ENCODE data around the gene CHL1.

CHL1 gene
- 0.10 to 0.13 reads per million in 2 donors for total RNA-seq

DNA sequence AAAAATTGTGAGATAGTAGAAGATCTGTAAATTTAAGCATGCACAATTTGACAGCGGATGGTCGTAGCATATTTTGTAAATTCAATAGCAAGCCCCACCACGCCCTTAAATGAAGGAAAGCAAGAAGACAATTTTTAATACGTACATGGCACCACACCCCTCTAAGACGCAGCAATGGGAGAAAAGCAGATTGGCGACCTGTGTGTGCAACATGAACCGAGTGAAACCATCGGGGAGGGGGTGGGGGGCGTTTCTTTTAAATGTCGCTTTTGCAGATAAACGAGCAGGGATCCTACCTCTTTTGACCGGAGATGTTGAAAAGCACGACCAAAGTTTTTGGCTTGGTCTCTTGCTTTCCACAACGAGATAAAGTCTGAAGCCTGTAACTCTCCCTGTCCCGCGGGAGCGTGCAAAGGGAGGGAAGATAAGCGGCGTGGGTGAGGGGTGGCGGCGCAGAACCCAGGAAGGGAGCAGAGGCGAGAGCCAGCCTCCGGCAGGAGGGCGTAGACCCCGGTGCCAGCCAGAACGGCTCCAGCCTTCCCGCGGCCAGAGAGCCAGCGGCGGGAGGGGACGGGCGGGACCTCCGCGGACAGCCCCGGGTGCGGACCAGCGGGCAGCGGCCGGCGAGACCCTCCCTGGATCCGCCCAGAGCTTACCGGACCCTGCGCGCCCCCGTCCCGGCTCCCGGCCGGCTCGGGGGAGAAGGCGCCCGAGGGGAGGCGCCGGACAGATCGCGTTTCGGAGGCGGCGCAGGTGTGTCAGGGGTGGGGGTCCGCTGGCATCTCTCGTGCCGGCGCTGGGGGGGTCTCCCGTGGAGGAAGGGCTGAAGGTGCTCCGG, at the start of gene CHL1:
CHL1 (plus strand) TSS at position 453 of the 838 bp plus-strand sequence. CDS start 123,014 bp downstream, outside the sequence.
- no peak for DNase-seq

- DNase-seq = no peak
Measured at GRCh38 chr3:151614-152189, 44.9 kb upstream of the CHL1 start.

DNA sequence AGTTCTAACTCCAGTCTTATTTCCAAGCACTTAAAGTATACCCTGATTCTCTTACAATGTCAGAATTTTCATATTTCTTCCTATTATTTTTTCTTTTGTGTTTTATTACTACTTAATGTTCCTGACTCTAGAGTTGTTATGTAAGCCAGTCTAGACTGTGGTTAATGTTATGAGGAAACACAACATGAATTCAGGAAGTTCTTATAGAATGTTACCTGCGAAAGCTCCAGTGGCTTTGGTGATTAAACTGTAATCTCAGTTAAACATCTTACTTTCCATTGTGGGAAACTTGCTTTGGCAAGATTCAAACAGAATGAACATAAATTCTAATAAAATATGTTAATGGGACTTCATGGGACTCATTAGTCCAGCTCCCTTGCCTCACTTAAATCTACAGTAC, 36.6 kb upstream of the CHL1 start:
- DNase-seq = no peak

DNA sequence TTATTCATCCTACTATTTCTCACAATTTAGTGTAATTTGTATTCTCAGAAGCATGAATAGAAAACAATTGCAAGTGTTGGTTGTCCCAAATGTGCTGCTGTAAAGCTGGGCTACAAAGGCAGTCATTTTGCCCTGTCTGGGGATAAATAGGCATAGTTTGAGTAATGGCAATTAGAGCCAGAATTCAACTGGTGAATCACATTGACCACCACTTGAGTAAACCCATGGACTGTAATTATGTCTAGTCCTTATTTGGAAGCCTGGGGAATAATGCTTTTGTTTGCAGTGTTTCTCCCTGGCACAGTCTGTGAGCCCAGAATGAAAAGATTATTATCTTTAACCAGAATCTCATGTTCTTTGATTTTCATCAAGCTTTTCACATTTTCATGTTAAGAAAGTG, 30.5 kb upstream of the CHL1 start:
- DNase-seq = no peak

- no peak for DNase-seq
Measured at GRCh38 chr3:166799-167198, 29.8 kb upstream of the CHL1 start.

DNA sequence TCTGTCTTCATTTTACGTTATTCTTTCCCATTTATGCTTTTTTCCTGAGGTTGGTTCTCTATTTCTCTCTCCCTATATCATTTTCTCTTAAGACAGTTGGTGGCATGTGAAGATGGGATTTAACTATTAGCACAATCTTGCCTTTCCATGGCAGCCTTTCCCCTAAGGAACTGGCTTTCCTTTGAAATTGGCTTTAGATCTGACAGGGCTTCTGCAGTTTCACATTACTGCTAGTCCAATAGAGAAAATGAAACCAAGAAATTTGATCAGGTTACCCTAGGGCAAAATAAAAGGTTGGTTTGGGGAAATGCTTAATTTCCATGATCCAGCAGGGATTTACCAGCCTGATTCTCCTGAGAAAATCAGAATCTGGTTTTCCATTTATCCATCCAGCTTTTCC, 22.7 kb upstream of the CHL1 start:
- DNase-seq = no peak

GRCh38 chr3:184976-185375, 11.6 kb upstream of the CHL1 start:
- DNase-seq = no peak

DNA sequence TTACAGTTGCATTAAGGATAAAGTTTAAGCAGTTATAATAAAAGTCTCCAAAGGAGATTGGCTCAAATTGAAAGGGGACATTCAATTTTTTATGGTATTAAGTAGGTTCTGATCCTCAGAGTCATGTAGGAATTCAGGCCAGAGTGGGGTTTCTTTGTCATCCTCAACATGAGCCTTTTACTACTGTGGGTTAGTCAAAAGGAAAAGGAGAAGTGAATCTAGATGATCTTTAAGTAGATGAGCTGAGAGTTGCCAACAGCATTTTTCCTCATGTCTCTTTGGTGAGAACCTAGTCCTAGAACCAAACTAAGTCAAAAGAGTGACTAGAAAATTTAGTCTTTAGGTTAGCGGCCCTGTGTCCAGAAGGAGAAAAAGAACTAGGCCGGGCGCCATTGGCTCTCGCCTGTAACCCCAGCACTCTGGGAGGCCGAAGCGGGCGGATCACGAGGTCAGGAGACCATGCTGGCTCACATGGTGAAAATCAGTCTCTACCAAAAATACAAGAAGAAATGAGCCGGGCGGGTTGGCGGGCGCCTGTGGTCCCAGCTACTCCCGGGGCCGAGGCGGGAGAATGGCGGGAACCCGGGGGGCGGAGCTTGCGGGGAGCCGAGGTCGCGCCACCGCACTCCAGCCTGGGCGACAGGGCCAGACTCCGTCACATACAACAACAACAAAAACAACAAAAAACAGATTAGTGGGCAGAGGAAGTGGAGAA, 4.2 kb upstream of the CHL1 start:
- no peak for DNase-seq

DNA sequence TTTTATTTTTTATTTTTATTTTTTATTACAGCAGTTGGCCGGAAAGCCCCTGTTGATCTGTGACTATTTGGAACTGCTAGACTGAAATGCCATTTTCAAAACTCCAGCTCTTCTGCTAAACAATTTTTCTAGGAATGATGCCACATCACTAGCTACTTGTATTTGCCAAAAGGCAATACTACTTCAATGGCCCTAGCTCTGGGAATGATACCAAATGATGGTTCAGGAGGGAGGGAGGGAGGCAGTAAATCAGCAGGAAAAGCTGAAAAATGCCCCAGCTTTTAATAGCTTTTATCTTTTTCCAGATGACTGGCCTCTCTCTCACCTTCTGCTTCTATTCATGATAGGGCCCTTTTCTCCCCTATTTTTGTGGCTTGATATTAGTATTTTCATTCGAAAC, 2.6 kb upstream of the CHL1 start:
- DNase-seq = no peak

- no peak for DNase-seq
Measured at GRCh38 chr3:194421-194820, 2.1 kb upstream of the CHL1 start.

DNA sequence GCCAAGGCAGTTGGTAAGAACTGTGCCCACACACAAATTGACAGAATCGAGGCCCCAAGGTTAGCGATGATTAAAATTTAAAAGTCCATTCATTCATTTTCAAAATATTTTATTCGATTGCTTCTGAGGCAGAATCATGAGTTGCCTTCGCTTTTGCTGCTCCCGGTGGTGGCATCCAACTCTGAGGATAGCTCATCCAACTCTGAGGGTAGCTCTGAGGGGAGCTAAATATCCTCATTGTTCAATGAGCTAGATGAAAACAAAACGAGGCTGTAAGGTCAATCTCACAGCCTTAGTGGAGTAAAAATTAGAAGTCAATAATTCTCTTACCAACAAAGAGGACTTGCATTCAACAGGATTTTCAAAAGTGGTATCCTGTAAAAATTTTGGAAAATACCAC, 897 bp upstream of the CHL1 start:
- no peak for DNase-seq

DNA sequence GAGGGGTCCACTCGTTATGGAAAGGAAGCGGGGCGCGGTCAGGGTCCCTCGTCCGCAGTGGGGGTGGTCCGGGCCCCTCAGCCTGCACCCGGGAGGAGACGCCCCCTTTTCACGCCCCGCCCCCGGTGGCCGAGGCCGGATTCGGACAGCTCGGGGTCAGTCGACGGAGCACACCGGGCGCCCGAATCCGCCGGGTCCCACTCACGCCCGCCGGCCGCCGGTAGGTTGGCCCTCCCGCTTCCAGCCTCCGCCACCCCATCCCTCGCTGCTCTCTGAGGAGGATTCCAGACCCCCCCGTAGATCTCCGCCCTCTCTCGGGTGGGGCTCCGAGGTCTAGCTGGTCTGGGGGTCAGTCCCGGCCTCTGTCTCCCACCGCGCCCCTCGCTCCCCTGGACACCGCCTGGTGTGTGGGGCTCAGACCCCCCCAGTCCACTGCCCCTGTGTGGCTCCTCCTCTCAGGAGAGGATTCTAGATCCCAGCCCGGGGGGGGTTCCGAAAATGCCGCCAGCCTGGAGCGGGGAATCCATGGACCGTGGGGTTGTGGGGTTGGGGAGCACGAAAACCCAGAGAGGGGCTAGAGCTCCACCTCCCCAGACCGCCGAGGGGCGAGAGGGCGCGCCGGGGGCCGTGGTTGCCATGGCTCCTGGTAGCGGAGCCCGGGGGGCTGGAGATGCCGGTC, 725 bp downstream of the CHL1 start:
- no peak for DNase-seq

GRCh38 chr3:197828-198491, 1.4 kb downstream of the CHL1 start:
- DNase-seq = no peak

DNA sequence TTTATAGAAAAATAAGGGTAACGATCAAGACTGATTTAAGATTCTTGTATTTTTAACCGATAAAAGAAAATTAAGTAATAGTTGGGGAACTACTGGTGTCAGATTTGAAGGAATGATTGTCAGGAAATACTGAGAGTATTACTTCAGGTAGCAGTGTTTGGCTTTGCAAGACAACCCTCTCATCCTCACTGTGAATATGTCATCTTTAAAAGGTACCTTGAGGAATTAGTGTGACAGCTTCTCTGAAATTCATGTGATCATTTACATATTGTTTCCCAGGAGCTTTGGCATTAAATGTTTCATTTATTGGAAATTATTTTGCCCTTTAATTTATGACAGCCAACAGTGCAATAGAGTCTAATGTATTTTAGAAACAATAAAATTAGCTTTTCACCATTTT, 3.3 kb downstream of the CHL1 start:
- no peak for DNase-seq

DNA sequence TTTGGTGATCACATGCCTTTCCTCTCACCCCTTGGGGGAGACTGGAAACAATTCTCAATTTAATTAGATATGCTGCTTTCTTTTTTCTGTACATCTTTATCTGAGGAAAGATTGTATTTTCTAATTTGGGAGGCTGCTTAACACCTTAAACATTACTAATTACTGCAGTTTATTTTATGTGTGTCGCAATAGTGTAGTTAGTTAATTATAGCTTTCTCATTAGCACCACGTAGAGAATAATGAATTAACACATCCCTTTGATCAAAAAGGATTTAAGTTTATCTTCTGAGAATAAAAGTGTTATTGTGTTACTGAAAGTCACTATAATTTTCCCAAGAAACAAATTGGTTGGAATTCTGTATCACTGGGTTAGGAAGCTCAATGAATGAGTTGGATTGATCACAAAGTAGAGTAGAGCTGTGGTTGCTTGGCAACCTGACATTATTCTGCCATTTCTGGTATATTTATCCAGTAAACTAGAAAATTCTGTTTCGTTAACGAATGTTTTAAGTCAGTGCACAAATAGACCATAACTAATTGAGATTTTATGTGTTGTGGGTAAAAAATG, 4.3 kb downstream of the CHL1 start:
- DNase-seq = no peak

GRCh38 chr3:204102-204501, 7.5 kb downstream of the CHL1 start:
- no peak for DNase-seq

DNA sequence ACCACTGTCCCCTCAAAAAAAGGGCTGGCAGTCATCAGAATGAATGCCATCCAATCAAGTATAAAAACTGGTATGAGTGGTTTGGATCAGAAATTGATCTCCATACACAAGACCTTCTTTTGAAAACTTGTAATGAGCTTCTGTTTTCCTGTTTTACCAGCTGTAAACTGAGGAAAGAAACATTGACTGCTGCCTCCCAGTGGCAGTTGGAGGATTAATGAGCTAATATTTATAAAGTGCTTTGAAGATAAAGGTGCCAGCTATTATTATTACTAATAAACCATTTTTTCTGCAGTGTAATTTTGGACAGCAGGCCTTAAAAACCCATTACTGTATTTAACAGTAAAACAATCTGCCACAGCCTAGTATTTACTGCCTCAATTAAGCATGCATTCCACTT, 11.4 kb downstream of the CHL1 start:
- no peak for DNase-seq

- no peak for DNase-seq
Measured at GRCh38 chr3:210669-211068, 14.1 kb downstream of the CHL1 start.

DNA sequence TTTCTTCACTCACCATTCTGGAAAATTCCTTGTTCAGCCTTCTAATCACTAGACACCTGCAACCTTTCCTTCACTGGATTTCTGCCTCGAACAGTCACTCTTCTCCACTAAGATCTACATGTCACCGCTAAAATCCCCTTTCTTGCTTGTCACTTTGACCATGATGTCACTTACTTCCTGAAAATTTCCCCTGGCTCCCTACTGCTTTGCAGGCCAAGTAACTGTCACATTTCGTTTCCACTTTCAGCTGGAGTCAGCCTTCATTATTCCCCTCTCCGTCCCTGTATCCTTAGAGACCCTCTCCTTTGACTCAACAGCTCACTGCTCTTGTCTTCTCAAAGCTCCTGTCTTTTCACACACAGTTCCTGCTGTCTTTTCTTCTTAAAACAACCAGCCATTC, 15.9 kb downstream of the CHL1 start:
- DNase-seq = no peak

- DNase-seq = no peak
Measured at GRCh38 chr3:217099-217813, 20.7 kb downstream of the CHL1 start.

GRCh38 chr3:217948-218347, 21.4 kb downstream of the CHL1 start:
- no peak for DNase-seq

Data from activated gamma-delta T cell (primary cell).